Endodermal cell (in vitro differentiated cells): Measurements from ENCODE around the gene PRKACA. TPM values are rescaled to one million over a fixed set of nuclear protein-coding genes. Genes with fewer than 3 reads are reported as not detected.

ENCODE experiments used
- DNase-seq: peaks from one replicate; pipeline ENCODE4 v3.0.0-alpha.2; 2017
- H3K27ac ChIP-seq: 2 replicates; pipeline ENCODE4 v1.5.1; 2013; ENCODE audit warnings: mild to moderate bottlenecking, low read depth, low read length, moderate library complexity
- H3K27me3 ChIP-seq: 2 replicates; pipeline ENCODE4 v1.6.1; 2013; ENCODE audit warnings: mild to moderate bottlenecking, low read length, moderate library complexity; ENCODE audit not compliant: insufficient read depth, control insufficient read depth, poor library complexity, severe bottlenecking
- H3K36me3 ChIP-seq: 2 replicates; pipeline ENCODE4 v1.7.0; 2013; ENCODE audit warnings: mild to moderate bottlenecking, low read length, moderate library complexity; ENCODE audit not compliant: control insufficient read depth, insufficient read depth
- H3K4me1 ChIP-seq: one replicate; pipeline ENCODE4 v1.7.0; 2013; ENCODE audit warnings: low read length; ENCODE audit not compliant: control insufficient read depth, insufficient read depth
- H3K4me3 ChIP-seq: 2 replicates; pipeline ENCODE4 v1.5.1; 2013; ENCODE audit warnings: mild to moderate bottlenecking, low read length, moderate library complexity
- H3K9ac ChIP-seq: 2 replicates; pipeline ENCODE4 v1.6.1; 2013; ENCODE audit warnings: mild to moderate bottlenecking, low read length, moderate library complexity; ENCODE audit not compliant: poor library complexity, severe bottlenecking; ENCODE audit errors: extremely low read depth
- H3K9me3 ChIP-seq: 2 replicates; pipeline ENCODE4 v1.6.1; 2013; ENCODE audit warnings: mild to moderate bottlenecking, low read length, moderate library complexity; ENCODE audit not compliant: control insufficient read depth
- H3K27ac Mint-ChIP-seq: 2 replicates; pipeline ENCODE4 v1.8.0; 2020; ENCODE audit warnings: mixed read lengths
- H3K27me3 Mint-ChIP-seq: 2 replicates; pipeline ENCODE4 v1.8.0; 2021; ENCODE audit warnings: mild to moderate bottlenecking, mixed read lengths; ENCODE audit not compliant: insufficient read depth
- H3K36me3 Mint-ChIP-seq: 2 replicates; pipeline ENCODE4 v1.8.0; 2020; ENCODE audit warnings: low read depth, mixed read lengths
- H3K4me1 Mint-ChIP-seq: 2 replicates; pipeline ENCODE4 v1.8.0; 2020; ENCODE audit warnings: mixed read lengths
- H3K4me3 Mint-ChIP-seq: 2 replicates; pipeline ENCODE4 v1.8.0; 2020; ENCODE audit warnings: mild to moderate bottlenecking, moderate library complexity, mixed read lengths
- H3K9me3 Mint-ChIP-seq: 2 replicates; pipeline ENCODE4 v1.8.0; 2020; ENCODE audit warnings: mild to moderate bottlenecking, mixed read lengths
- WGBS, 2 experiments: methylation state at CpG; one replicate each; pipeline versions ENCODE4 v1.1.5 to v1.1.7; 2013; ENCODE audit warnings: missing lambda C conversion rate in 2 of 2, mixed read lengths in 1 of 2; ENCODE audit not compliant: insufficient coverage in 1 of 2, insufficient read length in 1 of 2; 5-methylcytosine and 5-hydroxymethylcytosine counted together
- total RNA-seq, 2 donors: library from RNA; stranded (reverse); fragmentation: NEBNext Ultra II Directional in 1 of 2; extraction: Animal tissue kit (Norgen Biotek cat#: 25700) in 1 of 2; gene quantifications; 2 replicates in 1 of 2; 3 replicates in 1 of 2; pipeline ENCODE4 v1.2.1, GENCODE V29; 2021
- TF ChIP-seq, protein P1 (sequence below): fragments of 200-600 bp; sonication (generic); conservative IDR thresholded peaks from 2 replicates; pipeline ENCODE4 v1.5.0; 2021; ENCODE audit warnings: antibody characterized with exemption, mild to moderate bottlenecking

Gene PRKACA
- total RNA-seq, 2 donors from 2014 or later, result 62.1 to 73.8 TPM

DNA sequence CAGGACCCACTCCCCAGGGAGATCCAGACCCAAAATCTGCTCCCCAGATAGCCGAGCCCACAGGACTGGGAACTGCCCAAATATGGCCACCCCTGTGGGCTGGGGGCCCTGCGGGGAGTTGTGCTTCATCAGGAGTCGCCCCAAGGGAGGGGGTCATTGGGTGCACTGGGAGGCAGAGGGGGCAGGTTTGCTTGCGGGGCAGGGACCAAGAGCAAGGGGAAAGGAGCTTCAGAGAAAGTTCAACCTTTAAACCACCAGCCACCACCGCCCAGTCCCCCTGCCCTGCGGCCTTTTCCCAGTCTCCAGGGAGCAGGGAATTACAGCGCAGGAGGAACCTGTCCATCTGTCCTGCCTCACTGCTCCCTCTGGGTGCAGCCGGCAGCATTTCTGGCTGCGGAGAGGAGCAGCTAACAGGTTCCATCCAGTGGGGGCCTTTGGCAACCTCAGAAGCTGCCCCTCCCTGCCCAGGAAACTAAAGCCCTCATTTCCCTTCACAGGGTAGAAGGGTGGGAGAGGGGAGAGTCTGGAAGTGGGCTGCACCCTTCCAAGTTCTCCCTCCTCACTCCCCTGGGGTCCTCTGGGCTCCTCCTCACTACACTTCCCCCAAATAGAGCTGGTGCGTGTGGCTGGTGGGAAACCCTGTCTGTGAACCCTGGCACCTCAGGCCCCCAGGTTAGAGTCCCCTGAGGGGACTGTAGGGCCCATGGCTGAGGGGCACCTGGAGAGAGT is 32.6 kb upstream of the PRKACA start:
- Histone ChIP-seq H3K27me3 (no peaks in the 10 kb centered on the region), H3K9me3 (no peaks in the 10 kb centered on the region), H3K9ac (no peak overlapping the region), H3K4me1 (no peaks in the 10 kb centered on the region), H3K4me3 (no peak overlapping the region), H3K36me3 (peaks cover 15% of the 10 kb centered on the region), H3K27ac (peak overlapping the region; percentile 38)
- DNase-seq, result no peak
- TF ChIP-seq, protein P1, sequence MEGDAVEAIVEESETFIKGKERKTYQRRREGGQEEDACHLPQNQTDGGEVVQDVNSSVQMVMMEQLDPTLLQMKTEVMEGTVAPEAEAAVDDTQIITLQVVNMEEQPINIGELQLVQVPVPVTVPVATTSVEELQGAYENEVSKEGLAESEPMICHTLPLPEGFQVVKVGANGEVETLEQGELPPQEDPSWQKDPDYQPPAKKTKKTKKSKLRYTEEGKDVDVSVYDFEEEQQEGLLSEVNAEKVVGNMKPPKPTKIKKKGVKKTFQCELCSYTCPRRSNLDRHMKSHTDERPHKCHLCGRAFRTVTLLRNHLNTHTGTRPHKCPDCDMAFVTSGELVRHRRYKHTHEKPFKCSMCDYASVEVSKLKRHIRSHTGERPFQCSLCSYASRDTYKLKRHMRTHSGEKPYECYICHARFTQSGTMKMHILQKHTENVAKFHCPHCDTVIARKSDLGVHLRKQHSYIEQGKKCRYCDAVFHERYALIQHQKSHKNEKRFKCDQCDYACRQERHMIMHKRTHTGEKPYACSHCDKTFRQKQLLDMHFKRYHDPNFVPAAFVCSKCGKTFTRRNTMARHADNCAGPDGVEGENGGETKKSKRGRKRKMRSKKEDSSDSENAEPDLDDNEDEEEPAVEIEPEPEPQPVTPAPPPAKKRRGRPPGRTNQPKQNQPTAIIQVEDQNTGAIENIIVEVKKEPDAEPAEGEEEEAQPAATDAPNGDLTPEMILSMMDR, result no peak
- H3K27ac Mint-ChIP-seq, result no peak overlapping the region
- H3K4me3 Mint-ChIP-seq, result no peak overlapping the region
- no peaks in the 10 kb centered on the region for H3K9me3 Mint-ChIP-seq
- H3K4me1 Mint-ChIP-seq, result peaks cover 2% of the 10 kb centered on the region
- 67 to 89% methylated on average over 3 to 10 of the region's 10 CpGs for WGBS, 2 experiments
- H3K27me3 Mint-ChIP-seq, result no peaks in the 10 kb centered on the region
- peaks cover 24% of the 10 kb centered on the region for H3K36me3 Mint-ChIP-seq

DNA sequence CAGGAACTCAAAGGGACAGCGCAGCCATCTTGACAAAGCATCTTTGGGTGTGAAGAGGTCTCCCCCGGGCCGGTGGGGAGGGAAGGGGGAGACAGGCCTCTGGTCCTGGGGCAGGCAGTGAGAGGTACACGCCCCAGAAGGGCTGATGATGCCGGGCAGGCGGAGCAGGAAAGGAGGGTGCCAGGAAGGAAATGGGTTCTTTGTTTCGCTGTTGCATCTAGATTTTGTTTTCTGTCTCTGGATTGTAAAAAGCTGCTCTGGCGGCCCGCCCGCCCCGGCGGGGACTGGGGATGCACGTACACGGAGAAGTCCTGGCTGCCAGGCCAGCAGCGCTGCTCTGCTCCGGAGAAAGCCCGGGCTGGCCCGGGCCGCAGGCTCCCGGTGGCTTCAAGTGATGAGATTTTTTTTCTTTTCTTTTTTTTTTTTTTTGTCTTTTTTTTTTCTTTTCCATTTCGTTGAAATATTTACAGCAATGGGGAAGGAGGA is 32.0 kb upstream of the PRKACA start:
- peaks cover 19% of the 10 kb centered on the region for H3K36me3 Mint-ChIP-seq
- peak overlapping the region; percentile 53 for H3K27ac ChIP-seq

GRCh38 chr19:14148751-14149410 is 31.3 kb upstream of the PRKACA start:
- H3K4me3 Mint-ChIP-seq, result no peak overlapping the region
- 80 to 90% methylated on average over 4 to 11 of the region's 13 CpGs for WGBS, 2 experiments

More for the DNA sequence above, 32.0 kb upstream of the PRKACA start:
- no peaks in the 10 kb centered on the region for H3K9me3 Mint-ChIP-seq
- no peaks in the 10 kb centered on the region for H3K27me3 ChIP-seq
- TF ChIP-seq, protein P1, result no peak
- DNase-seq, result no peak
- H3K9ac ChIP-seq, result no peak overlapping the region
- no peaks in the 10 kb centered on the region for H3K27me3 Mint-ChIP-seq
- no peak overlapping the region for H3K4me3 ChIP-seq
- H3K4me1 ChIP-seq, result no peaks in the 10 kb centered on the region
- no peak overlapping the region for H3K27ac Mint-ChIP-seq
- 89 to 96% methylated on average over 9 to 16 of the region's 21 CpGs for WGBS, 2 experiments
- H3K4me1 Mint-ChIP-seq, result peaks cover 2% of the 10 kb centered on the region
- H3K4me3 Mint-ChIP-seq, result no peak overlapping the region
- no peaks in the 10 kb centered on the region for H3K9me3 ChIP-seq
- H3K36me3 ChIP-seq, result peaks cover 11% of the 10 kb centered on the region

More at GRCh38 chr19:14148751-14149410, 31.3 kb upstream of the PRKACA start:
- Histone ChIP-seq H3K4me1 (no peaks in the 10 kb centered on the region), H3K4me3 (no peak overlapping the region), H3K27me3 (no peaks in the 10 kb centered on the region), H3K9me3 (no peaks in the 10 kb centered on the region), H3K27ac (no peak overlapping the region), H3K9ac (no peak overlapping the region), H3K36me3 (peaks cover 11% of the 10 kb centered on the region)
- Mint-ChIP-seq H3K27me3 (no peaks in the 10 kb centered on the region), H3K36me3 (peaks cover 14% of the 10 kb centered on the region), H3K27ac (no peak overlapping the region), H3K9me3 (no peaks in the 10 kb centered on the region), H3K4me1 (peaks cover 2% of the 10 kb centered on the region)
- TF ChIP-seq, protein P1, result no peak
- DNase-seq, result no peak
